TTC549 (cell line): ENCODE measurements around the gene CNOT1.
A peak's percentile ranks its signal among the peaks of the same experiment; 100 is the strongest.
"Not testable (repeated sequence)": the region's sequence is repeated elsewhere in the genome, so short reads cannot be mapped to it uniquely, and the experiment has no call there.

ENCODE experiments used
- FAIRE-seq: peaks from 2 replicates; lab custom pipeline; 2012; peaks lifted over from hg19 to GRCh38; lab: Jason Lieb, UNC

The CNOT1 gene

DNA sequence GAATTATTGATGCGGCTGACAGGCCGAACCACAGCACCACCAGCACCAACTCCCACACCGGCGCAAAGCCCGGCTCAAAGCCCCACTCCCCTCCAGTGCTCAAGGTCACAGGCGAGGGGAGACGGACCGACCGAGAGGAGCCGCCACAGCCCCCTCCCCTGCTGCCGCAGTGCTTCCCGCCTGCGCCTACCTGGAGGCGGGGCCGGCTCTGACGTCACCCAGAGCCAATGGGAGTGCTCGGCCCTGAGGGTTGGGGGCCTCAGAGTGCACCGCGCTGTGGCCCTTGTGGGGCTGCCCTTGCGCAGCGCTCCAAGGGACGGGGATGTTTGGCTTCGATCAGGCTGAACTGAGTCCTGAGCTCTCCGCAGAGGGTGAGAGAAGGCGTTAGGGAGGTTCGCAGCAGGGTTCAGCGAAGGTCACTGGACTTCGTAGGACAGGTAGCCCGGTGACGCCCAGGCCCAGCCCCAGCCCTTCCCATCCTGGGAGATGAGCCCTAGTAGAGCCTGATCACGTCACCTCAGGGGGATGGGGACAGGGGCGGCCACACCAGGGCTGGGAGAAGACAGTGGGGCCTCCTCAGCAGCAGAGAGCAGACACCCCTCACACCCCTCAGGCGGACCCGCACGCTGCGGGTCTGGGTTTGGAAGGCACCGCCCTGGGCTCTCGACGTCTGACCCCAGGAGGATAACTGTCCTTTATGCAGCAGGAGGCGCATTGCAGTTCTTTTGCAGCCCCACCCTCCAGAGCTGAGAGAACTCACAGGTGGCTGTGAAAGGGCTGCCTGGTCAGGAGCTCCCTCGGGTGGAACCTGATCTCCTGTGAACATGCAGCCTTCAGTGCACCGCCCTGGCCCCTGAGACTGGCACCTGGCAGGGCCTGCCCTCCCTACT lies 128.1 kb downstream of the CNOT1 start:
- FAIRE-seq = no peak

DNA sequence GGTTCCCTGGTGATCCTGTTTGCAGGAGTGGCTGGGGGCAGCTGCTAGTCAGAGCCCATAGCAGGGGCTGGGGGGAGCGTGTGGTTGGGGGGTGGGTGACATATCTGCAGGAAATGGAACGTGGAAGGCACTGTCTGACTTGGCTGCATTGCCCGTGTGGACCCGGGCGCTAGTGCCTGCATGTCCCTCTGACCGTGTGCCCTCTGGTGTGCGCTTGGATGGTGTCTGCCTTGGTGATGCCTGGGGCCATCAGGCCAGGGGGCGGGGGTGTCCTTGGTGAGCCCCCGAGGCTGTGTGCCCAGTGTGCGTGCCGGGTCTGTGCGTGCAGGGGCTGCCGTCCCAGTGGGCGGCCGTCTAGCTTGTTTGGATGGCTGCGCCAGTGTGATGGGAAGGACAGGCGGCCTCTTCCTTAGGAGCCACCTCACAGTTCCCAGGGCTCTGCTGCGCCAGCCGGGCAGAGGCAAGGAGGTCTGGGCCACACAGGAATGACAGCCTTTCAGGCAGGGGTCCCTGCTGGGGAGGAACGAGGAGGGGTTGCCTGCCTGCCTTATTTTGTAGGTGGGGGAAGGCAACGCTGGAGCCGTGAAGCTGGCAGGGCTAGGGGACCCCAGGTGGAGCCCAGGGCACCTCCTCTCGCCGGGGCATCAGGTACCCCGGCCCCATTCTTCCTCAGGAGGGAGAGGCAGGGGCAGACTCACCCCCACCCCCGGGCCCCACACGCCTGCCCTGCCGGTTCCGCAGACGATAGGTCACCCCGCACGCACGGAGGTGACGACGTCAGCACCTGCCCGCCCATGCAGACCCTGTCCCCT lies 129.0 kb downstream of the CNOT1 start:
- FAIRE-seq = no peak

DNA sequence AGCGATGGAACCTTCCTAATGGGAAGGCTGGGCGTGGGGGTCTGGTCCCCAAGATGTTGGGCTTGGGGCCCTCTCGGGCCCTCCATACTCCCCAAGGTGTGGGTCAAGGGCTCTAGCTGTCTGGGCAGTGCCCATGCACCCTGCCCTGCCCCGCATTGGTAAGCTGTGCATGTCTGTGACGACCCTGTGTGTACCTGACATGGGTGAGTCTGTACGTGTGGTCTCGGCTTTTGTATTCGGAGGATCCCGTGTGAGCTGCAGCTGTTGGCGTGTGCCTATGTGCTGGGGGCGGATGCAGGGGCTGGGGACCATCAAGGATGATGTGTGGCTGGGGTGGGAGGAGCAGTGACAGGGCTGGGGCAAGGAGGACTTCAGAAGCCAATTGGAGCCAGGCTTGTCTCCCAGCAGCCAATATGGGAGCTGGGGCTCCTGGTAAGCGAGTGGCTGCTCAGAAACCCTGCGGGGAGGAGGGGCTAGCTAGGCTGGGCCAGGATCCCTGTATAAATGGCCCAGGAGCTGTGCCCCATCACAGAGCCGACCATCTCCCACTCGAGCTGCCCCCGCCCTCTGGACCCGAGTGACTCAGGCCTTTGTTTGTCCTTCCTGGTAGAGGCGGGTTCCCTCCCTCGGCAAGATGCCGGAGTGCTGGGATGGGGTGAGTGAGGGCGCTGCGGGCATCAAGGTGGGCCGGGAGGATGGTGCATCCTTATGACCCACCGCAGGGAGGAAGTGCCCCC lies 129.8 kb downstream of the CNOT1 start, which contains the start of gene NDRG4:
TSS of gene NDRG4 (plus strand) at position 529 of the 737 bp plus-strand sequence. CDS start at position 635, 106 bp downstream.
- no peak for FAIRE-seq

DNA sequence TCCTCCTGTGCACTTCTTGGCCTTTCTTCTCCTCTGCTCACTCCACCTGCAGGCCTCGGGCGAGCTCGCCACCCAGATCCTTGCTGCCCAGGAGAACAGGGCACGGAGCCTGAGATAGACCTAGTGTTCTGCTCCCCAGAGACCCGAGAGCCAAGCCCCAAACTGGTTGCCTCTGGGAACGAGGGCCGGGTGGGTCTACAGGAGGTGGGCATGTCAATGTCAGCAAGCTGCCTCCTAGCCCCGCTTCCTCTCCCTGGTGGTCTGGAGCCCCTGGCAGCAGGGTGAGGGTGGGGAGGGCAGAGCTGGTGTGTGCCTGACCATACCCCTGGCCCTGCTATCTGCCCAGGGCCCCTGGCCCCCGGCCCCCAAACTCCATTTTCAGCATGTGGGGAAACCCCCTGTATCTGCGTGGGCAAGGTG lies 130.5 kb downstream of the CNOT1 start:
- FAIRE-seq = no peak

DNA sequence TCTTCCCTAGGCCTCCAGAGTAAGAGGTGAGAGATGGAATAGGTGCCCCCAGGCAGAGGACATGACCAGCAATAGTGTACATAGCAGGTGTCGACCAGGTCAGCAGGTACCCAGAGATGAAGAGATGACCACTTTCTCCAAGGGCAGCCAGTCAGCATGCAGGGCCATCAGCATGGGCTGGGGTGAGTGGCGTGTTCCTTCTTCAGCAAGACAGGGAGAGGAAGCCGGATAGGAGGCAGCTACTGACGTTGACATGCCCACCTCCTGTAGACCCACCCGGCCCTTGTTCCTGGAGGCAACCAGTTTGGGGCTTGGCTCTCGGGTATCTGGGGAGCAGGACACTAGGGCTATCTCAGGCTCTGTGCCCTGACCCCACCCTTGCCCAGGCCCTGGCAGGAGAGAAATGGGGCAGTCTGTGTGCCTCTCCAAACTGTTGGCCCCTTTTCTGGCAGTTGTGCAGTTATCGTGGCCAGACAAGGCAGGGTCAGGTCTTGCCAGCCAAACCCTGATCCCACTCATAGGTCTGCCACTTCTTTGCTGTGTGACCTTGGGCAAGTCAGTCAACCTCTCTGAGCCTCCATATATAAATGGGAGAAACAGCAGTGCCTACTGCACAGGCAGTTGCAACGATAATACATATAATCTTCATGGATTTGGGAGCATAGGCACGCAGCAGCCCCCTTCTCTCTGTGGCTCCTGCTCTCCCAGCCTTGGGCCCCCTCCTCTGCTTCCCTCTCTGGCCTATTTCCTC lies 131.1 kb downstream of the CNOT1 start:
- FAIRE-seq = no peak

DNA sequence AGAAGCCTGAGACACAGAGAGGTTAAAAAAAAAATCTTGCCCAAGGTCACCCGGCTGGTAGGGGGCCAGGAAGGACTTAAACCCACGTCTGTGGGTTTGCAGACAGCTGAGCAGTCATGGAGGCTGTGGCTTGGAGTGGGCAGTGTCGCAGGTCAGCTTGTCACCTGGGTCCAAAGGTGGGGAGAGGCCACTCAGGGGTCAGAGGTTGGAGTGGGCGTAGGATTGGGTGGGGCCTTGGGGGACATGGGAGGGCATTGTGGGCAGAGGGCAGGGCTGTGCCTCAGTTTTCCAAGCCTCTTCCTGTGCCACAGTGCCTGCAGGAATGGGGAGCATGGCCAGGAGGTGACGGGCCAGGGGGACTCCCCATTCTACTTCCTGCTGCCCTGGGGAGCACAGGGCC lies 131.7 kb downstream of the CNOT1 start:
- no peak for FAIRE-seq

DNA sequence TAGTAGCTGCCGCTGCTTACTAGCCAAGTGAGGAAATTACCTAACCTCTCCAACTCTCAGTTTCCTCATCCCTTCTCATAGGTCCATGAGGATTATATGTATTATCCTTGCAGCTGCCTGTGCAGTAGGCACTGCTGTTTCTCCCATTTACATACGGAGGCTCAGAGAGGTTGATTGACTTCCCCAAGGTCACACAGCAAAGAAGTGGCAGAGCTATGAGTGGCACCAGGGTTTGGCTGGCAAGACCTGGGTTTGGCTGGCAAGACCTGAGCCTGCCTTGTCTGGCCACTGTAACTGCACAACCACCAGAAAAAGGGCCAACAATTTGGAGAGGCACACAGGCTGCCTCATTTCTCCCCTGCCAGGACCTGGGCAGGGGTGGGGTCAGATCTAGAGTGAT lies 132.2 kb downstream of the CNOT1 start:
- FAIRE-seq = no peak

DNA sequence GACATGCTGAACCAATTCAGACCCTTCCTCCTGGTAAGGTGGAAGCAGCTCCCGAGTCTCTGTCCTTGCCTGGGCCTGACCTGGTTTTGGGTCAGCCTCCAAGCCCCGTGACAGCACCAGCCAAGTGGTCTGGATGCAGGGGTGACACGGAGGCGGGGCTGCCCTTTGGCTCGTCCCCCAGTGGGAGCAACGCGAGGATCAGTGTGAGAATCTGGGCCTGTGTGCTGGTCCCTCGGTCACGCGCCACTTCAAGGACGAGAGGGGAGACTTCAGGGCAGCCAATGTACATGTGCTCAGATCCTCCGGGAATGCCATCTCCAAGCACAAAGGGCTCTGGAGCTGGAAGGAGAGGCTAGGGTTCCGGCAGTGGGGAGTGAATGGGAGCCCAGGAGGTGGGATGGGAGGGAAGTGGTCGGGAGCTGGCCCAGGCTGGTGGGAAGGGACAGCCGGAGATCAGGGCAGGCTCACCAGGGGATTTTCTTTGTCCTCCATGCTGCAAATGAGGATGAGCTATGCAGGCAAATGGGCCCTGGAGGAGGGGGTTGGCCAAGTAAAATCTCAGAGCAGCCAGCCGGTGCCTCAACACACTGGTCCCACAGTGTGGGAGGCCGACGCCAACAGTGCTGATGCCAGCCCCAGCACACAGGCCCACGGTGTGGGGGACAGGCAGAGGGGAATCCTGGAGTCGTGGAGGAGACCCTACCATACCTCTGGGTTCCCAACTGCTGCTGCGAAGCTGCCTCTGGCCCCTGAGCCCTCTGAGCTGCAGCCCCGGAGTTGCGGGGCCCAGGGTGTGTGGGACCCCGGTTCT lies 133.9 kb downstream of the CNOT1 start:
- FAIRE-seq = no peak

DNA sequence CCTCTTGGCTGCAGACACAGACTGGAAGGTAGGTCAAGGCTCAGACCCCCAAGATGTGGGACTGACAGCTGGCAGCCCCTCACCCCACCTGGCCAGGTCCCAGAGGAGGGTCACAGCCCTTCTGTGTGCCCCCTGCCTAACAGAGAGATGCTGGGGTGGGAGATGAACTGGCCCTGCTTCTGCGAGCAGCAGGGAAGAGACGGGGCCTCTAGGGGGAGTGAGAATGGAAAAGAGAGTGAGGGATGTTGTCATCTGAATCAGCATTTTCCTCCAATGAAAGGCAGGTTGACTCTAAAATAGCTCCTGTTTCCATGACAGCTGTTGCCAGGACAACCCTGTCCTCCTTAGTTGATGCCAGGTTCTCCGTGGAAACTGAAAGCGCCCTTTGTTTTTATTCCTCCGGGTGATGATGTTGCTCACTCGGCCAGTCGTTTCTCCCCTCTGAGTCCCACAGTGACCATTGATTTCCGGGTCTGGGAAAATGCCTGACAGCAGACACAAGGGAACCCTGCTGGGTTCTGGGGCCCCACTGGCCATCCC lies 134.6 kb downstream of the CNOT1 start:
- peak; percentile 81 for FAIRE-seq

DNA sequence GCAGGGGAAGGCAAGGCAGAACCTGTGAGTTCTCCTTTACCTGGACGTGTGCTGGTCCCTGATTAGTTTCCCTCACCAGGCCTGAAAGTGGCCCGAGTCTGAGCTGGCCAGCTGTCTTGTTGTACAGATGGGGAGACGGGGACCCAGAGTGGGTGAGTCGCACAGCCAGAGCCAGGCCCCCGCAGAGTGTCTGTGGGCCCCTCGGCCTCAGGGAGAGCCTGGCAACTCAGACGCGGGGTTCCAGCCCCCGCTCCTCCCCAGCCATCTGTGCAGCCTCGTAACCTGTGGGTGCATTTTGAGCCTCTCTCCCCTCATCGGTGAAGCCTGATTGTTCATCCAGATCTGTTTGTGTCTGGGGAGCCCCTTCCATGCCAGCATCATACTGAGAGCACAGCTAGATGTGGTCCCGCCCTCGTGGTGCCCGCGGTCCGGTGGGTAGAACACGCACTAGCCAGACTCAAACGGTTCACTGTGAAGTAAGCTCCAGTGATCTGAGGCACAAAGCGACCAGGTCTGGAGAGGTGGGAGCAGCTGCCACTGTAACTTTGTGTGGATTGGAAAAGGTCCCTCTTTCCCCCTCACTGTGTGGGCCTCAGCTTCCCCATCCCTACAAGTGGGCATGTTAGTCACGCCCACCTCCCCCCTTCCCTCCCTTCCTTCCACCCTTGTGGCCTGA lies 135.7 kb downstream of the CNOT1 start:
- no peak for FAIRE-seq

DNA sequence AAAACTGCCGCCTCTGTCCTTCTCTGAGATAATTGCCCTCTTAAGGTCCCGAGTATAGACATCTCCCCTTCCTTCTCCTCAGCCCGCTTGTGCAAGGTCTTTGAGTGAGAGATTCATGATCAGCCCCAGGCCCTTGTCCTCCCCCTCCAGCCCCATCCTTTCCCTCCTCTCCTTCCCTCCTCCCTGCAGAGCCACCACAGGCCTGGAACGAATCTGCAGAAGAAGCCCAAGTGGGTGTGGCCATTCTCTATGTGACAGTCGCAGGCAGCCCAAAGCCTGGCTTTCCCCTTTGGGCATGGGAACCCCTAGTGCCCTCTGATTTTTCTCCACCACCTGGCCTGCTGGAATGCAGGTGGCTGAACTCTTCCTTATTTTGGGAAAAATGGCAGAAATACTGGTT lies 136.9 kb downstream of the CNOT1 start:
- no peak for FAIRE-seq

DNA sequence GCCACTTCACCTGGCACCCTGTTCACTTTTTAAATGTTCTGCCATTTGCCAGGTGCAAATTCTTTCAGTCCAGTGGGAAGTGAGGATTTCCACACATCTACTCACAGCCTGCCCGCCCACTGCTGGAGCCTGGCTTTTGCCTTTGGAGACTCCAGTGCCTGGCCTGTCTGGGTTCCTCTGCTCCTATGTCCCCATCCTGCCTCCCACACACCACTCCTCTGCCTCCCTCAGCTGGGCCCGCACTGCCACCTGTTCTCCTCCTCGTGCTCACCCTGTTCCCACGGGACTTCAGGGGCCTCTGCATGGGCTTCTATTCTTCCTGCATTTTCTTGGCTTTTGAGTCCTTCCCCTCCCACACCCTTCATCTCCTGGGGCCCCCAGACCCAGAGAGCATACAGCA lies 137.6 kb downstream of the CNOT1 start:
- no peak for FAIRE-seq

DNA sequence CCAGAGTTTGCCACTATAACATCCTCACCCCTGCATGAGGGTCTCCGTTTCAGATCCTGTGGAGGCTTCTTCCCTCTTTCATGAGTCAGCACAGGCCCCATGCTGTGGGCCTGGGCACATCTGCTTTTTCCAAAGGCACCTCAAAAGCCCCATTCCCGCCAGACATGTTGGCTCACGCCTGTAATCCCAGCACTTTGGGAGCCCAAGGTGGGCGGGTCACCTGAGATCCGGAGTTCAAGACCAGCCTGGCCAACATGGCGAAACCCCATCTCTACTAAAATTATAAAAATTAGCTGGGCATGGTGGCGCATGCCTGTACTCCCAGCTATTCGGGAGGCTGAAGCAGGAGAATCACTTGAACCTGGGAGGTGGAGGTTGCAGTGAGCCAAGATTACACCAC lies 139.1 kb downstream of the CNOT1 start:
- FAIRE-seq = not testable (repeated sequence)

DNA sequence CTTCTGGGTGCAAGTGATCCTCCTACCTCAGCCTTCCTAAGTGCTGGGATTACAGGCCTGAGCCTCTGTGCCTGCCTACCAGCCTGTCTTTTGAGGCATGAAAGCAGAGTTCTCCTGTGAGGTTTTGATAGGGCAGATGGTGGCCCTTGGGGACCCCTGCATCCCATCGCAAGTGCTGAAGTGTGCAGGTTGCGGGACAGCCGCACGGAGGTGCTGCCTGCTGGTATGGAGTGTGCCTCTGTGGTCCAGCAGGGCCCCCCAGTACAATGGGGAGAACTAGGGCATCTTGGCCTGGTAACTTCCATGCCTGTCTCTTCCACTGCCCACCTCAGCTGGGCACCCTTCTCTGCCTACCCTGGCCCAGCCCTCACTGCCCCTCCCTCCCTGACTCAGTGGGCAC lies 139.6 kb downstream of the CNOT1 start:
- no peak for FAIRE-seq

DNA sequence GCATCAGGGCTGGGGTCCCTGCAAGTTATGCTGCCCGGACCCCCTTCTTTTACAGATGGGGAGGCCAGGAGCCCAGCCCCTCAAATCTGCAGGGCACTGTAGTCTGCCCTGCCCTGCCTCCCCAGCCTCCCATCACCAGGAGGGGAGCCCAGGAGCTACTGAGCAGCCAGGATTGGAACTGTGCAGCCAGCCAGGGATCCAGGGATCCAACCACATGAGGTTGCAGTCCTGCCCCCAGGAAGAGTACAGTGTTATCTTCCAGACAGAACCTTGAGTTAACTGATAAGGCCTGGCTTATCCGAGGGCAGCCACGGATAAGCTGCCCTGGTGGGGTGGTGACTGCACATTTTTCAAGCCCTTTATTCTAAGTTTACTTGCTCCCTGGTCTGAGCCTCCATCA lies 141.1 kb downstream of the CNOT1 start:
- FAIRE-seq = no peak

DNA sequence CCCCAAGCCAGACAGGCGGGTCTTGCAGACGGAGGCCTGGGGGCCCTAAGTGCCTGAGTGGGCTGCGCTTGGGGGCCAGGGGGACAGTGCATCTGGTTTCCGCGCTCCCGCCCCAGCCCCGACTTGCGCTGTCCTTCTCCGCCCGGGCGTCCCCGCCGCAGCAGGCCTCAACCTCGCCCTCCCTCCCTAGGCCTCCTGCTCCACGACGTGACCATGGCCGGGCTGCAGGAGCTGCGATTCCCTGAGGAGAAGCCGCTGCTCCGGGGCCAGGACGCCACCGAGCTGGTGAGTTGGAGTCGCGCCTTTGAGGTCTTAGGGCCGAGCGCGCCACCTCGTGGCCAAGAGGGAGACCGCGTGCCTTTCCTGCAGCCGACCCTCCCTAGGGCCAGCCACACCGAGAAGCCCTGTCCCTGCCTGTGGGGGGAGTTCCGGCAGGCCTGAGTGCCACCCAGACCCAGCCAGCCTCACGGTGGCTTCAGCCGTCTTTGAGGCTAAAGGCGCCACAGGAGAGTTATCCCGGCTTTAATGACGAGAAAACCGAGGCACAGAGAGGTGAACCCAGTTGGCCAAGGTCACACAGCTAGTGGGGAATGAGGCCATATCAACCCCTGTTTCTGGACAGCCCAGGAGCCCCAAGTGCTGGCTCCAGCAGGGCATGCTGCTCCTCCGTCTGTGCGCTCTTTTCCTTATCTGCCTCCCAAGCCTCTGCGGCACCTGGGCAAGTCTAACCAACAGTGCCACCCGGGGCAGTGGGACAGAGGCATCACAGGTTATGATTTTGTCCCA lies 141.9 kb downstream of the CNOT1 start:
- FAIRE-seq = no peak

DNA sequence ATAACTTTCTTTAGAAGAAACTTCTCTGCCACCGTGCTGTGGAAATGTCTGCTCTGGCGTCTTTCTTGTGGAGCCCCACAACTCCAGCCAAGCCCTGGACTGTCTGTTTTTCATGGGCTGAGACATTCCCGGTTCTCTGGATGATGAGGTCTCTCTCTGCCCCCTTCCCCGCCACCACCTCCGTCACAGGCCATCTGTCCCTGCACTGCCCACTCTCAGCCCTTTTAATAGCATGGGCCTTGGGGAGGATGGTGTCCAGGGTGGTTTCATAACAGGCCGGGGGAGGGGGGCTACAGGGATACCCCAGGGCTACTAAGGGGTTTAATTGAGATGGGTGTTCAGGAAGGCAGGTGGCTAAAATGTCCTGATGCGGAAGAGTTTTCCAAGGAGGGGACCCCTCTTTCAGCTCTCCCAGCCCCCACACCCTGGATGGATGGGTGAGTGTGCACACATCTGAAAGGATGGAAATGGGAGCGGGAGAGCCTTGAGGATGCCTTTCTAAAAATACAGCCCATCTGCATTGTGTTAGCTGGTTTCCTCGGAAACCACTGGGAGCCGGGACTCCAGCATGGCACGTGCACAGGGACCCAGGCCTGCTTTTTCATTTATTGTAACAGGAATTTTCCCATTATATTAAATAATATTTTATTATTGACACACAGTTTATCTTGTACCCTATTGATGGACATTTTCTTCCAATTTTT lies 144.3 kb downstream of the CNOT1 start:
- FAIRE-seq = no peak

DNA sequence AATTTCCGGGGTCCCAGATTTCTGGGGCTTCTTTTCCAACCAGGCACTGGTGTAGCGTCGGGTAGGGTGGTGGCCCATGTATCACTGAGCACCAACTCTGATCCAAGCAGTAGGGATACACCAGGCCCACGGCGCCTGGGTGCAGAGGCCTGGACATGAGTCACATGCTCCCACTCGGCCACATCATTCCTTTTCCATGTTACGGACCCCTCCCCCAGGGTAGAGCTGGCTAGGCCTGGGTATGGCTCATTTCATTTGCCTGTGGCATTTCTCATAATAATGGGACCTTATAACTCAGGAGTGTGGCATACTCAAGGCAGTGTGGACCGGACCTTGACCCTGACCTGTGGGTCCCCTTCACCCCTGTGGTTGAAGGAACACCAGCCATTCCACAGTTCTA lies 147.7 kb downstream of the CNOT1 start:
- no peak for FAIRE-seq
